ENCODE measurements around the gene ZDHHC21.
"Not testable (repeated sequence)": the region's sequence is repeated elsewhere in the genome, so short reads cannot be mapped to it uniquely, and the experiment has no call there.

ZDHHC21 gene

GRCh38 chr9:14706530-14707140, 13.4 kb upstream of the ZDHHC21 start:
- Histone ChIP-seq H3K9me3 (ENCODE audit: control insufficient read depth, low read depth, low read length) (no peaks in the 10 kb centered on the region), H3K27me3 (ENCODE audit: control insufficient read depth, insufficient read depth, low read length) (no peaks in the 10 kb centered on the region), H3K9ac (ENCODE audit: low read length) (no peak overlapping the region), H3K36me3 (ENCODE audit: control insufficient read depth, low read depth, low read length) (no peaks in the 10 kb centered on the region), H3K4me1 (ENCODE audit: control insufficient read depth, low read depth, low read length) (no peaks in the 10 kb centered on the region), H3K27ac (ENCODE audit: low read length) (no peak overlapping the region), H3K4me3 (ENCODE audit: low read length) (no peak overlapping the region)

- no peaks in the 10 kb centered on the region for H3K36me3 ChIP-seq (ENCODE audit: control insufficient read depth, low read depth, low read length)
- H3K27me3 ChIP-seq (ENCODE audit: control insufficient read depth, insufficient read depth, low read length) = no peaks in the 10 kb centered on the region
- no peak overlapping the region for H3K27ac ChIP-seq (ENCODE audit: low read length)
- no peaks in the 10 kb centered on the region for H3K9me3 ChIP-seq (ENCODE audit: control insufficient read depth, low read depth, low read length)
- no peak overlapping the region for H3K9ac ChIP-seq (ENCODE audit: low read length)
- H3K4me3 ChIP-seq (ENCODE audit: low read length) = no peak overlapping the region
- H3K4me1 ChIP-seq (ENCODE audit: control insufficient read depth, low read depth, low read length) = no peaks in the 10 kb centered on the region
Measured at GRCh38 chr9:14705079-14705478, 11.8 kb upstream of the ZDHHC21 start.

- Histone ChIP-seq H3K4me3 (ENCODE audit: low read length) (no peak overlapping the region), H3K36me3 (ENCODE audit: control insufficient read depth, low read depth, low read length) (no peaks in the 10 kb centered on the region), H3K27ac (ENCODE audit: low read length) (no peak overlapping the region), H3K9ac (ENCODE audit: low read length) (no peak overlapping the region), H3K27me3 (ENCODE audit: control insufficient read depth, insufficient read depth, low read length) (no peaks in the 10 kb centered on the region), H3K4me1 (ENCODE audit: control insufficient read depth, low read depth, low read length) (no peaks in the 10 kb centered on the region), H3K9me3 (ENCODE audit: control insufficient read depth, low read depth, low read length) (no peaks in the 10 kb centered on the region)
Measured at GRCh38 chr9:14704281-14704680, 11.0 kb upstream of the ZDHHC21 start.

- H3K4me3 ChIP-seq (ENCODE audit: low read length) = no peak overlapping the region
- no peaks in the 10 kb centered on the region for H3K27me3 ChIP-seq (ENCODE audit: control insufficient read depth, insufficient read depth, low read length)
- H3K4me1 ChIP-seq (ENCODE audit: control insufficient read depth, low read depth, low read length) = no peaks in the 10 kb centered on the region
Measured at GRCh38 chr9:14702200-14702720, 9.0 kb upstream of the ZDHHC21 start.

GRCh38 chr9:14692470-14693250, 572 bp downstream of the ZDHHC21 start:
- H3K4me1 ChIP-seq (ENCODE audit: control insufficient read depth, low read depth, low read length) = peaks cover 8% of the 10 kb centered on the region
- no peaks in the 10 kb centered on the region for H3K9me3 ChIP-seq (ENCODE audit: control insufficient read depth, low read depth, low read length)
- peak overlapping the region; percentile 46 for H3K9ac ChIP-seq (ENCODE audit: low read length)
- peaks cover 11% of the 10 kb centered on the region for H3K36me3 ChIP-seq (ENCODE audit: control insufficient read depth, low read depth, low read length)
- H3K4me3 ChIP-seq (ENCODE audit: low read length) = peak overlapping the region; percentile 77
- no peak overlapping the region for H3K27ac ChIP-seq (ENCODE audit: low read length)
- H3K27me3 ChIP-seq (ENCODE audit: control insufficient read depth, insufficient read depth, low read length) = no peaks in the 10 kb centered on the region

More at GRCh38 chr9:14702200-14702720, 9.0 kb upstream of the ZDHHC21 start:
- no peak overlapping the region for H3K27ac ChIP-seq (ENCODE audit: low read length)
- H3K36me3 ChIP-seq (ENCODE audit: control insufficient read depth, low read depth, low read length) = no peaks in the 10 kb centered on the region
- H3K9me3 ChIP-seq (ENCODE audit: control insufficient read depth, low read depth, low read length) = no peaks in the 10 kb centered on the region
- H3K9ac ChIP-seq (ENCODE audit: low read length) = no peak overlapping the region

- no peaks in the 10 kb centered on the region for H3K27me3 ChIP-seq (ENCODE audit: control insufficient read depth, insufficient read depth, low read length)
- peaks cover 8% of the 10 kb centered on the region for H3K4me1 ChIP-seq (ENCODE audit: control insufficient read depth, low read depth, low read length)
- no peak overlapping the region for H3K4me3 ChIP-seq (ENCODE audit: low read length)
- no peak overlapping the region for H3K27ac ChIP-seq (ENCODE audit: low read length)
- no peaks in the 10 kb centered on the region for H3K9me3 ChIP-seq (ENCODE audit: control insufficient read depth, low read depth, low read length)
- peaks cover 18% of the 10 kb centered on the region for H3K36me3 ChIP-seq (ENCODE audit: control insufficient read depth, low read depth, low read length)
- no peak overlapping the region for H3K9ac ChIP-seq (ENCODE audit: low read length)
Measured at GRCh38 chr9:14690948-14691730, 2.1 kb downstream of the ZDHHC21 start.

GRCh38 chr9:14687042-14687719, 6.1 kb downstream of the ZDHHC21 start:
- peaks cover 18% of the 10 kb centered on the region for H3K36me3 ChIP-seq (ENCODE audit: control insufficient read depth, low read depth, low read length)

GRCh38 chr9:14686168-14686567, 7.1 kb downstream of the ZDHHC21 start:
- Histone ChIP-seq H3K36me3 (ENCODE audit: control insufficient read depth, low read depth, low read length) (peaks cover 18% of the 10 kb centered on the region), H3K9me3 (ENCODE audit: control insufficient read depth, low read depth, low read length) (no peaks in the 10 kb centered on the region), H3K27ac (ENCODE audit: low read length) (no peak overlapping the region), H3K9ac (ENCODE audit: low read length) (no peak overlapping the region), H3K4me3 (ENCODE audit: low read length) (no peak overlapping the region), H3K27me3 (ENCODE audit: control insufficient read depth, insufficient read depth, low read length) (no peaks in the 10 kb centered on the region), H3K4me1 (ENCODE audit: control insufficient read depth, low read depth, low read length) (no peaks in the 10 kb centered on the region)

More at GRCh38 chr9:14687042-14687719, 6.1 kb downstream of the ZDHHC21 start:
- peaks cover 3% of the 10 kb centered on the region for H3K4me1 ChIP-seq (ENCODE audit: control insufficient read depth, low read depth, low read length)
- H3K4me3 ChIP-seq (ENCODE audit: low read length) = no peak overlapping the region
- no peak overlapping the region for H3K27ac ChIP-seq (ENCODE audit: low read length)
- no peaks in the 10 kb centered on the region for H3K9me3 ChIP-seq (ENCODE audit: control insufficient read depth, low read depth, low read length)
- H3K9ac ChIP-seq (ENCODE audit: low read length) = no peak overlapping the region
- H3K27me3 ChIP-seq (ENCODE audit: control insufficient read depth, insufficient read depth, low read length) = no peaks in the 10 kb centered on the region

- not testable (repeated sequence) for H3K4me1 ChIP-seq (ENCODE audit: control insufficient read depth, low read depth, low read length); H3K9ac ChIP-seq (ENCODE audit: low read length); H3K27me3 ChIP-seq (ENCODE audit: control insufficient read depth, insufficient read depth, low read length); H3K4me3 ChIP-seq (ENCODE audit: low read length); H3K27ac ChIP-seq (ENCODE audit: low read length); H3K36me3 ChIP-seq (ENCODE audit: control insufficient read depth, low read depth, low read length); H3K9me3 ChIP-seq (ENCODE audit: control insufficient read depth, low read depth, low read length)
Measured at GRCh38 chr9:14682616-14683015, 10.6 kb downstream of the ZDHHC21 start.

- Histone ChIP-seq H3K9me3 (ENCODE audit: control insufficient read depth, low read depth, low read length) (no peaks in the 10 kb centered on the region), H3K4me1 (ENCODE audit: control insufficient read depth, low read depth, low read length) (no peaks in the 10 kb centered on the region), H3K27me3 (ENCODE audit: control insufficient read depth, insufficient read depth, low read length) (no peaks in the 10 kb centered on the region), H3K9ac (ENCODE audit: low read length) (no peak overlapping the region), H3K36me3 (ENCODE audit: control insufficient read depth, low read depth, low read length) (no peaks in the 10 kb centered on the region), H3K27ac (ENCODE audit: low read length) (no peak overlapping the region), H3K4me3 (ENCODE audit: low read length) (no peak overlapping the region)
Measured at GRCh38 chr9:14678776-14679175, 14.5 kb downstream of the ZDHHC21 start.

GRCh38 chr9:14677872-14678271, 15.4 kb downstream of the ZDHHC21 start:
- H3K27me3 ChIP-seq (ENCODE audit: control insufficient read depth, insufficient read depth, low read length) = no peaks in the 10 kb centered on the region
- H3K27ac ChIP-seq (ENCODE audit: low read length) = no peak overlapping the region
- H3K9ac ChIP-seq (ENCODE audit: low read length) = no peak overlapping the region
- H3K4me3 ChIP-seq (ENCODE audit: low read length) = no peak overlapping the region
- no peaks in the 10 kb centered on the region for H3K4me1 ChIP-seq (ENCODE audit: control insufficient read depth, low read depth, low read length)
- H3K36me3 ChIP-seq (ENCODE audit: control insufficient read depth, low read depth, low read length) = no peaks in the 10 kb centered on the region
- H3K9me3 ChIP-seq (ENCODE audit: control insufficient read depth, low read depth, low read length) = no peaks in the 10 kb centered on the region
